HTR-8/SVneo (cell line): ENCODE measurements around the gene LTBP1.

Experiments used
- DNase-seq: peaks from one replicate; pipeline ENCODE4 v3.0.0; 2011; ENCODE audit warnings: low spot score, mixed read lengths; ENCODE audit not compliant: insufficient read length
- FAIRE-seq: peaks from 2 replicates; lab custom pipeline; 2011; peaks lifted over from hg19 to GRCh38; lab: Jason Lieb, UNC

The LTBP1 gene

GRCh38 chr2:33068261-33068660 is 121.5 kb downstream of the LTBP1 start:
- no peak for FAIRE-seq
- peak; percentile 22 for DNase-seq

- FAIRE-seq (peak; percentile 72), DNase-seq (peak; percentile 87)
Measured at GRCh38 chr2:33069894-33070651, 123.3 kb downstream of the LTBP1 start.

- no peak for DNase-seq
- no peak for FAIRE-seq
Measured at GRCh38 chr2:33071591-33071990, 124.8 kb downstream of the LTBP1 start.

- DNase-seq: no peak
- no peak for FAIRE-seq
Measured at GRCh38 chr2:33072614-33073013, 125.9 kb downstream of the LTBP1 start.

GRCh38 chr2:33073018-33073417 is 126.3 kb downstream of the LTBP1 start:
- FAIRE-seq (no peak), DNase-seq (no peak)

- no peak for FAIRE-seq
Measured at GRCh38 chr2:33074197-33074596, 127.4 kb downstream of the LTBP1 start.

GRCh38 chr2:33077311-33077710 is 130.6 kb downstream of the LTBP1 start:
- FAIRE-seq: no peak
- no peak for DNase-seq

More at GRCh38 chr2:33074197-33074596, 127.4 kb downstream of the LTBP1 start:
- no peak for DNase-seq

- DNase-seq: no peak
- no peak for FAIRE-seq
Measured at GRCh38 chr2:33077844-33078243, 131.1 kb downstream of the LTBP1 start.

GRCh38 chr2:33081691-33082090 is 134.9 kb downstream of the LTBP1 start:
- FAIRE-seq: no peak

GRCh38 chr2:33083699-33084387 is 137.1 kb downstream of the LTBP1 start:
- FAIRE-seq: no peak
- DNase-seq: no peak

More at GRCh38 chr2:33081691-33082090, 134.9 kb downstream of the LTBP1 start:
- DNase-seq: no peak

- DNase-seq: no peak
- no peak for FAIRE-seq
Measured at GRCh38 chr2:33084433-33084832, 137.7 kb downstream of the LTBP1 start.

GRCh38 chr2:33085646-33086045 is 138.9 kb downstream of the LTBP1 start:
- DNase-seq (no peak), FAIRE-seq (no peak)

GRCh38 chr2:33086400-33087015 is 139.8 kb downstream of the LTBP1 start:
- DNase-seq (no peak), FAIRE-seq (no peak)

GRCh38 chr2:33090553-33091134 is 143.9 kb downstream of the LTBP1 start:
- FAIRE-seq: no peak
- no peak for DNase-seq

- FAIRE-seq (no peak), DNase-seq (no peak)
Measured at GRCh38 chr2:33091541-33092123, 144.9 kb downstream of the LTBP1 start.

- DNase-seq (no peak), FAIRE-seq (no peak)
Measured at GRCh38 chr2:33093283-33093993, 146.7 kb downstream of the LTBP1 start.

- FAIRE-seq: no peak
- DNase-seq: no peak
Measured at GRCh38 chr2:33094303-33094702, 147.6 kb downstream of the LTBP1 start.

GRCh38 chr2:33099989-33100388 is 153.2 kb downstream of the LTBP1 start:
- FAIRE-seq (no peak), DNase-seq (no peak)

- DNase-seq (no peak), FAIRE-seq (no peak)
Measured at GRCh38 chr2:33100921-33101320, 154.2 kb downstream of the LTBP1 start.
